HUDEP-2 (cell line): ENCODE measurements around the gene ERVFRD-1.
"Not testable (repeated sequence)": the region's sequence is repeated elsewhere in the genome, so short reads cannot be mapped to it uniquely, and the experiment has no call there.

ENCODE experiments used
- DNase-seq, 76 experiments: peaks; one replicate each; lab custom pipeline; 2025; ENCODE audit not compliant: unreplicated experiment in 76 of 76; lab: John Stamatoyannopoulos, UW

Gene ERVFRD-1

DNA sequence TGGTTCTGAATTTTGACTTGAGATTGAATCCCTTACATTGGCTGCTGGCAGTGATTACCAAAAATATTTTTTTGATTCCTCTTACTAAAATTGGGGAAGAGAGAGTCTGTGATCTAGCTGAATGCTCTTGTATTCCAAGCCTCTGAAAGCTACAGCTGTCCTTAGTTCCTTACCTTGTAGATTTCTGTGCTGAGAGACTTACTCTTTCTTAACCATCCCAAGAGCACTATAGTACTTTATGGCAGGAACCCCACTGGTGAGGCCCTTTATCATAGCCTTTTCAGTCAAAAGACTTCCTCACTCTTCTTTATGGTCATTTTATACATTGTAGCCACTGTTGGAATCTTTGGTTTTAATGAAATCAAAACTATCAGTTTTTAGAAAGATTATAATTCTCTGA, 19.1 kb upstream of the ERVFRD-1 start:
- DNase-seq, result no peak

DNA sequence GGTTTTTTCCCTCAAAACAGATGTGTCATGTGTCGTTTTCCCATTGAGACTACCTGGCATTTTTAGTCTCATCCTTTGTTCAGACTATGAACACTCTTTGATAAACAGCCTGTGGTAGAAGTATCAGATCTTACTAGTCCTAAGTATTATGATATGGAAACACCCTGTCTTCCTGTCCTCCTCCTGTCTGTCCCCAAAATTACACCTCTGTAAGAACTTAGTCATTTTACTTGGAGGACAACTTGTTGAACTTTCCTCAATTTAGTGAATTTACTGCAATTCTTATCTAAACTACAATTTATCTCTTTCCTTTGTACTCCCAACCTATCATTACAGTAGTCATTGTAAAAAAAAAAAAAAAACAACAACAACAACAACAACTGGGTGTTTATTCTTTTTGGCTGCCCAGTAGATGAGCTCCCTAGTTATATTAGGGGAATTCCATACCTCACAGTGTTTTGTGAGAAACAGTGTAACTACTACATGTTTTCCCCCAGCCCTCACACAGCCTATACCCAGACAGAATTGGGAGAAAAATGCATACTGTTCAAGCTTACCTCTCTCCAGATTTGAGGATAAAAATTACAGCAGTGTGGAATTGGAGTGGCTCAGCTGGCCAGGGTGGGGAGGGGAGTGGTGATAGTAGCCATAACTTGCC, 18.5 kb upstream of the ERVFRD-1 start:
- no peak for DNase-seq

DNA sequence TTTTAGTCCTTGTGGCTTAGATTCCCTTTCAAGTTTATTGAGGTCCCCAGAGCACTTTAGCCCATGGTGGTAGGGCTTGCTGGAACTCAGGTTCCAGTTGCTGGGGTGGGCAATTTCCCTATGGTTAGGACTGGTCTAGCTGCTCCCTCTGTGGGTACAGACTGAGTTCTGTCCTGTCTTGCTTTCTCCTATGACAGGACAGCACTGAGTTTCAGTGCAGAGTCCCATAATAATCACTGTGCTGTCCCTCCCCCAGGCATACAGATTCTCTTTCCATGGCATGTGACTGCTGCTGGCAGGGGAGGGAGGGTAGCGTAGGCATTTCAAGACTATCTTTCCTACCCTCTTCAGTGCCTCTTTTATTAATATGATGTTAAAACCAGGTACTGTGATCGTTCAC, 17.1 kb upstream of the ERVFRD-1 start:
- no peak for DNase-seq

- DNase-seq, result no peak
These were observed 15.4 kb upstream of the ERVFRD-1 start for GRCh38 chr6:11126876-11127275.

DNA sequence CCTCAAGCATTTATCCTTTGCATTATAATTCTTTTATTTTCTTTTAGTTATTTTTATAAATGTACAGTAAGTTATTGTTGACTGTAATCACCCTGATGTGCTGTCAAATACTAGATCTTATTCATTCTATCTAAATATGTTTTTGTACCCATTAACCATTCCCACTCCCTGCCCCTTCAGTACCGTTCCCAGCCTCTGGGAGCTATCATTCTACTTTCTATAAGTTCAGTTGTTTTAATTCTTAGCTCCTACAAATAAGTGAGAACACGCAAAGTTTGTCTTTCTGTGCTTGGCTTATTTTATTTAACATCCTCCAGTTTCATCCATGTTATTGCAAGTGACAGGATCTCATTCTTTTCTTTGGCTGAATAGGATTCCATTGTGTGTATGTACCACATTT, 12.5 kb upstream of the ERVFRD-1 start:
- no peak for DNase-seq

- no peak for DNase-seq
These were observed 10.9 kb upstream of the ERVFRD-1 start for GRCh38 chr6:11122380-11122779.

- no peak for DNase-seq
These were observed 10.3 kb upstream of the ERVFRD-1 start for GRCh38 chr6:11121851-11122250.

DNA sequence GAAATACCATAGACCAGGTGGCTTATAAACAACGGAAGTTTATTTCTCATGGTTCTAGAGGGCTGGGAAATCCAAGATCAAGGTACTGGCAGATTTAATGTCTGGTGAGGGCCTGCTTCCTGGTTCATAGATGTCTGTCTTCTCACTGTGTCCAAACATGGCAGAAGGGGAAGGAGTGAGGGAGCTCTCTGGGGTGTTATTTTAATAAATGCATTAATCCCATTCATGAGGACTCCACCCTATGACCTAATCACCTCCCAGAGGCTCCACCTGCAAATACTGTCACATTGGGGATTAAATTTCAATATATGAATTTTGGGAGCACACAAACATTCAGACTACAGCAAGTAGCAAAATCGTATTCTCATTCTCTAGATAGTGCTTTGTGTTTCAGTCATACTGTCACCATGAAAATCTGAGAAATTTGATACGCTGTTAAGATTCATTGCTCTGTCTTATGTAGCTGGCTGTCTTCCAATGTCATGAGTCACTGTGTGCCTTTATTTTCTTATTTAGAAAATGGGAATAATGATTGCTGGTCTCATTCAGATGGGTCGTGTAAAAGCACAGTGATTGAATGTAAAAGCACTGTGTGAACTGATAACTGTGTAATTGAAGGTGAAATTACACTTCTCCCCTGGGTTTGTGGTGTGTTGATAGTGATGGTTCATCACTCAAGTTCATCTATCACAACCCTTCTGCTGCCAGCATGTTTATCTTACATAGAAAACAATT, 8.9 kb upstream of the ERVFRD-1 start:
- DNase-seq, result peak in 12 of 76 experiments; percentile 8 to 64 (median 33)

GRCh38 chr6:11115808-11116536, 4.4 kb upstream of the ERVFRD-1 start:
- not testable (repeated sequence) for DNase-seq

DNA sequence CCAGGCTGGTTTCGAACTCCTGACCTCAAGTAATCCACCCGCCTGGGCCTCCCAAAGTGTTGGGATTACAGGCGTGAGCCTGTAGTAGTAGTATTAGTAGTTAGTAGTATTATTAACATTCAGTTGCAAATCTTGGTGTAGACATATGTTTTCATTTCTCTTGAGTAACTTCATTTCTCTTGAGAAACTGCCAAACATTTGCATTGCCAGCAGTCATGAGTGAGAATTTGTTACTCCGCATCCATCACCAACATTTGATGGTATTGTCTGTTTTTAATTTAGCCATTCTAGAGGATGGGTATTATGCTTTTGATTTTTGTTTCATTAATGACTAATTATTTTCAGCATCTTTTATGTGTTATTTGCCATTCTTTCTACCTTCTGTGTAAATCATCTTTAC, 1.5 kb upstream of the ERVFRD-1 start:
- DNase-seq, result no peak

- DNase-seq, result no peak
These were observed 378 bp upstream of the ERVFRD-1 start for GRCh38 chr6:11111769-11112437.

GRCh38 chr6:11108726-11109125, 2.8 kb downstream of the ERVFRD-1 start:
- DNase-seq, result no peak

DNA sequence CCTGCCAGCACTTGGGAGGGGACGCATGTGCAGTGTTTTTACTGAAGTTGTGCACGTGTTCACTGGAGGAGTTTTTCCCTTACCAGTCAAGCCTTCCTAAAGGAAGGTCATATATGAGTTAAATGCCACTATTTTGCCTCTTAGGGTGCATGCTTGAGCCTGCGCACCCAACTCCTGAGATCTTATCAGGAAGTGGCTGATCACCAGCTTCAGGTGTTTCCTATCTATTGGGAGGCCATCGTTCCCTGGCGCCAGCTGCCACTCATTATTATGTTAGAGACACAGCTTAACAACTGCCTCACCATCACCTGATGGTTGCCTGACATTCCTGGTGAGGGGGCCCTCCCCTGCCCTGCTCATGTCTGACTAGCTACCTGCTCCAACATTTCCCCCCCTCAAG, 8.5 kb downstream of the ERVFRD-1 start:
- DNase-seq, result no peak

GRCh38 chr6:11101417-11101816, 10.1 kb downstream of the ERVFRD-1 start:
- DNase-seq, result no peak

GRCh38 chr6:11098004-11098403, 13.5 kb downstream of the ERVFRD-1 start:
- no peak for DNase-seq

- DNase-seq, result peak in 14 of 76 experiments; percentile 3 to 67 (median 14)
These were observed 14.0 kb downstream of the ERVFRD-1 start for GRCh38 chr6:11097476-11097875.

DNA sequence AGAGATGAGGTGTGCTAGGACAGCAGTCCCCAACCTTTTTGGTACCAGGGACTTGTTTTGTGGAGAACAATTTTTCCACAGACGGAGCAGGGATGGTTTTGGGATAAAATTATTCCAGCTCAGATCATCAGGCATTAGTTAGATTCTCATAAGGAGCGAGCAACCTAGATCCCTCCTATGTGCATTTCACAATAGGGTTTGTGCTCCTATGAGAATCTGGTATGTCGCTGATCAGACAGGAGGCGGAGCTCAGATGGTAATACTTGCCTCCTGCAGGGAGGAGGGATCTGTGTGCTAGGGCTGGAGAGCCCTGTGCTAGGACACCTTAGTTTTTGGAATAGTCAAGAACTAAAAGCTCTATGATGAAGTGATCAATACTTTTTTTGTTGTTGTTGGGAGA, 15.4 kb downstream of the ERVFRD-1 start:
- peak in 24 of 76 experiments; percentile 7 to 59 (median 29) for DNase-seq

DNA sequence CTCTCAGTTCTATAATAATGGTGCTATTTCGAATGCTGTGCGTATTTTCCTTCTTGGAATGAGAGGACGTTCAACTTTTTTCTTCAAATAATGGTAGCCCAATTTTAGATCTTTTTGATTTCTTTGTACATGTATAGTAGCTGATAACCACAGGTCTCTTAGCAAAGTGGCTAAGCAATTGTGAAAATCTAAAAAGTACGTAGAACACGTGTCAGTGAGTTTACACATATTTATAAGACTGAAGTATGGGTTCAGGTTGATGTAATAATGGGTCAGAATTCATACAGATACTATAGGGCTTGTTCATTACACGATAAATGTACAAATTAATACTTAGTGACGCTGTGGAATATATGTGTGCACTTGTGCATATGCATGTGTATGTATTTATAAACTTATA, 16.6 kb downstream of the ERVFRD-1 start:
- DNase-seq, result no peak

GRCh38 chr6:11094411-11094851, 17.1 kb downstream of the ERVFRD-1 start:
- DNase-seq, result peak in 36 of 76 experiments; percentile 17 to 67 (median 46)

GRCh38 chr6:11093626-11094410, 17.7 kb downstream of the ERVFRD-1 start, which contains the start of gene SMIM13:
SMIM13 (plus strand) TSS chr6:11093834; CDS start chr6:11094314, 480 bp downstream.
- peak; percentile 82 to 99 (median 96) for DNase-seq
